Chondrocyte (in vitro differentiated cells): Measurements from ENCODE around the gene PARK7. TPM values are rescaled to one million over a fixed set of nuclear protein-coding genes. Genes with fewer than 3 reads are reported as not detected.

Experiments
- DNase-seq: peaks from one replicate; pipeline ENCODE4 v3.0.0; 2021; ENCODE audit warnings: mixed read lengths, low spot score
- H3K27ac Mint-ChIP-seq: one replicate; pipeline ENCODE4 v1.8.0; 2021; ENCODE audit warnings: mild to moderate bottlenecking, moderate library complexity, mixed read lengths; ENCODE audit not compliant: unreplicated experiment
- H3K27me3 Mint-ChIP-seq: 2 replicates; pipeline ENCODE4 v1.8.0; 2021; ENCODE audit warnings: low read depth, mixed read lengths
- H3K36me3 Mint-ChIP-seq: 2 replicates; pipeline ENCODE4 v1.8.0; 2021; ENCODE audit warnings: low read depth, mixed read lengths
- H3K4me1 Mint-ChIP-seq: 2 replicates; pipeline ENCODE4 v1.8.0; 2021; ENCODE audit warnings: low read depth, mild to moderate bottlenecking, mixed read lengths
- H3K4me3 Mint-ChIP-seq: one replicate; pipeline ENCODE4 v1.8.0; 2021; ENCODE audit warnings: mild to moderate bottlenecking, moderate library complexity, mixed read lengths; ENCODE audit not compliant: unreplicated experiment
- H3K9me3 Mint-ChIP-seq: 2 replicates; pipeline ENCODE4 v1.8.0; 2021; ENCODE audit warnings: low read depth, mixed read lengths
- CTCF ChIP-seq: fragments of 200-600 bp; sonication (generic); IDR thresholded peaks from 2 replicates; pipeline ENCODE4 v1.5.0; 2021; ENCODE audit warnings: antibody characterized with exemption, mild to moderate bottlenecking, moderate library complexity
- total RNA-seq: library from RNA; stranded (reverse); gene quantifications from 3 replicates; pipeline ENCODE4 v1.2.1, GENCODE V29; 2021

PARK7 gene
- total RNA-seq, 1 donor from 2014 or later, result 250 TPM

- Mint-ChIP-seq H3K27ac (peak overlapping the region; percentile 85), H3K4me1 (peaks cover 98% of the 10 kb centered on the region), H3K9me3 (no peaks in the 10 kb centered on the region), H3K4me3 (peak overlapping the region; percentile 61), H3K36me3 (peaks cover 19% of the 10 kb centered on the region), H3K27me3 (no peaks in the 10 kb centered on the region)
- no peak for TF ChIP-seq CTCF
- DNase-seq, result no peak
Observed at GRCh38 chr1:8020032-8020431, 58.5 kb downstream of the PARK7 start.

- peaks cover 85% of the 10 kb centered on the region for H3K4me1 Mint-ChIP-seq
- H3K27me3 Mint-ChIP-seq, result no peaks in the 10 kb centered on the region
- no peak for TF ChIP-seq CTCF
- peaks cover 22% of the 10 kb centered on the region for H3K36me3 Mint-ChIP-seq
- H3K27ac Mint-ChIP-seq, result peak overlapping the region; percentile 85
- no peaks in the 10 kb centered on the region for H3K9me3 Mint-ChIP-seq
- no peak for DNase-seq
- peak overlapping the region; percentile 93 for H3K4me3 Mint-ChIP-seq
Observed at GRCh38 chr1:8021676-8022266, 60.3 kb downstream of the PARK7 start.

- Mint-ChIP-seq H3K27me3 (no peaks in the 10 kb centered on the region), H3K27ac (peak overlapping the region; percentile 97), H3K4me3 (peak overlapping the region; percentile 93), H3K9me3 (no peaks in the 10 kb centered on the region), H3K4me1 (peaks cover 85% of the 10 kb centered on the region), H3K36me3 (peaks cover 22% of the 10 kb centered on the region)
- no peak for DNase-seq
- no peak for TF ChIP-seq CTCF
Observed at GRCh38 chr1:8022395-8023286, 61.1 kb downstream of the PARK7 start.

- no peak for TF ChIP-seq CTCF
- Mint-ChIP-seq H3K4me1 (peaks cover 85% of the 10 kb centered on the region), H3K36me3 (peaks cover 22% of the 10 kb centered on the region), H3K4me3 (peak overlapping the region; percentile 93), H3K27me3 (no peaks in the 10 kb centered on the region), H3K27ac (peak overlapping the region; percentile 97), H3K9me3 (no peaks in the 10 kb centered on the region)
- DNase-seq, result no peak
Observed at GRCh38 chr1:8023287-8023994, 61.9 kb downstream of the PARK7 start.

- peaks cover 20% of the 10 kb centered on the region for H3K36me3 Mint-ChIP-seq
- no peak for TF ChIP-seq CTCF
- no peak for DNase-seq
- H3K27ac Mint-ChIP-seq, result peak overlapping the region; percentile 97
- peak overlapping the region; percentile 93 for H3K4me3 Mint-ChIP-seq
- peaks cover 85% of the 10 kb centered on the region for H3K4me1 Mint-ChIP-seq
- H3K9me3 Mint-ChIP-seq, result no peaks in the 10 kb centered on the region
- no peaks in the 10 kb centered on the region for H3K27me3 Mint-ChIP-seq
Observed at GRCh38 chr1:8023995-8024313, 62.4 kb downstream of the PARK7 start.
